ENCODE data around the gene MAP1B. TPM values are rescaled to one million over a fixed set of nuclear protein-coding genes. Genes with fewer than 3 reads are reported as not detected.

Gene MAP1B
- total RNA-seq, 1 donor from 2014 or later = 58.6 TPM

DNA sequence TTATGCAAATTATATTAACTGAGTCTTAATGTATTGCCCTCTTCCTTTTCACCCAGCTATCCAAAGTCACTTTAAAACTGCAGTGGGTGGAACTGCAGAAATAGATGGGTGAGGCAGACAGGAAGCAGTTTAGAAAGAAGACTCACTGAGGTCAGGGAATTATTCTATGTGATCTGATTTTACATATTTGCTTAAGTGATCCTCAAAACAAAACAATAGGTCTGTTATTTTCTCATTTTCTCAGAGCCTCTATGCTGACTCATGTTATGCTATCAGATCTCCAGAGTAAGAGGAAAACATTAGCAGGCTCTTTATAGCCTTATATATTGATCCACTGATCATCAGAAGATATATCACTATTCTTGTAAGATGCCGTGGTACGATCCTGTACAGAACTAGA lies 149.3 kb downstream of the MAP1B start:
- no peak for DNase-seq (ENCODE audit: low spot score, unreplicated experiment)

More for the DNA sequence above, 149.3 kb downstream of the MAP1B start:
- Mint-ChIP-seq H3K9me3 (ENCODE audit: low read depth) (no peaks in the 10 kb centered on the region), H3K36me3 (ENCODE audit: insufficient read depth) (peaks cover 3% of the 10 kb centered on the region), H3K27me3 (no peaks in the 10 kb centered on the region), H3K4me3 (ENCODE audit: low read depth) (no peak overlapping the region), H3K27ac (no peak overlapping the region), H3K4me1 (ENCODE audit: low read depth) (peaks cover 5% of the 10 kb centered on the region)
- TF ChIP-seq, protein P1, sequence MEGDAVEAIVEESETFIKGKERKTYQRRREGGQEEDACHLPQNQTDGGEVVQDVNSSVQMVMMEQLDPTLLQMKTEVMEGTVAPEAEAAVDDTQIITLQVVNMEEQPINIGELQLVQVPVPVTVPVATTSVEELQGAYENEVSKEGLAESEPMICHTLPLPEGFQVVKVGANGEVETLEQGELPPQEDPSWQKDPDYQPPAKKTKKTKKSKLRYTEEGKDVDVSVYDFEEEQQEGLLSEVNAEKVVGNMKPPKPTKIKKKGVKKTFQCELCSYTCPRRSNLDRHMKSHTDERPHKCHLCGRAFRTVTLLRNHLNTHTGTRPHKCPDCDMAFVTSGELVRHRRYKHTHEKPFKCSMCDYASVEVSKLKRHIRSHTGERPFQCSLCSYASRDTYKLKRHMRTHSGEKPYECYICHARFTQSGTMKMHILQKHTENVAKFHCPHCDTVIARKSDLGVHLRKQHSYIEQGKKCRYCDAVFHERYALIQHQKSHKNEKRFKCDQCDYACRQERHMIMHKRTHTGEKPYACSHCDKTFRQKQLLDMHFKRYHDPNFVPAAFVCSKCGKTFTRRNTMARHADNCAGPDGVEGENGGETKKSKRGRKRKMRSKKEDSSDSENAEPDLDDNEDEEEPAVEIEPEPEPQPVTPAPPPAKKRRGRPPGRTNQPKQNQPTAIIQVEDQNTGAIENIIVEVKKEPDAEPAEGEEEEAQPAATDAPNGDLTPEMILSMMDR (IDR thresholded peaks at IDR 0.05; ENCODE audit: unreplicated experiment) = no peak

Small RNA genes lying within 50 kb of the gene (microRNA-seq; reads per million reads assigned to microRNA genes)
- gene MIR4803 (ENCODE audit: borderline number of aligned reads, unreplicated experiment) = not detected

Other genes with a start within 250 kb of the MAP1B start
- 54.7 and 60.6 TPM in 2 replicates for gene MRPS27, start 212.8 kb downstream of the MAP1B start, total RNA-seq
- gene PTCD2, start 212.9 kb downstream of the MAP1B start, total RNA-seq = 8.9 and 13.5 TPM in 2 replicates

Measured in progenitor cell of endocrine pancreas (in vitro differentiated cells).